ENCODE results near the gene DCAF17. TPM values are rescaled to one million over a fixed set of nuclear protein-coding genes. Genes with fewer than 3 reads are reported as not detected.

DCAF17 gene
- total RNA-seq, 2 donors from 2014 or later = 8.2 to 16.9 TPM

- no peak for TF ChIP-seq CTCF (IDR thresholded peaks at IDR 0.05)
- TF ChIP-seq POLR2A (IDR thresholded peaks at IDR 0.05) = no peak
- intact Hi-C loops (cut with DNase I) = no loop called here
These were observed 76.1 kb downstream of the DCAF17 start for GRCh38 chr2:171509945-171510731.

GRCh38 chr2:171512014-171512413 is 78.0 kb downstream of the DCAF17 start:
- H3K4me1 ChIP-seq = no peaks in the 10 kb centered on the region
- no peaks in the 10 kb centered on the region for H3K27me3 ChIP-seq
- no peak for ATAC-seq
- no peak overlapping the region for H3K4me3 ChIP-seq
- TF ChIP-seq CTCF (IDR thresholded peaks at IDR 0.05) (no peak), POLR2A (IDR thresholded peaks at IDR 0.05) (no peak)
- WGBS, 2 donors = 55 to 79% methylated on average over 2 of the region's 2 CpGs
- no peaks in the 10 kb centered on the region for H3K36me3 ChIP-seq (replicated peaks in 1 of 2; ENCODE audit: insufficient read depth in 1 of 2, low read depth in 2 of 2)
- intact Hi-C loops (cut with DNase I) = no loop called here
- H3K9me3 ChIP-seq = no peaks in the 10 kb centered on the region
- H3K27ac ChIP-seq = no peak overlapping the region
- no peak for DNase-seq

More at GRCh38 chr2:171509945-171510731, 76.1 kb downstream of the DCAF17 start:
- Histone ChIP-seq H3K9me3 (no peaks in the 10 kb centered on the region), H3K4me3 (no peak overlapping the region), H3K27ac (no peak overlapping the region), H3K4me1 (no peaks in the 10 kb centered on the region), H3K27me3 (no peaks in the 10 kb centered on the region), H3K36me3 (replicated peaks in 1 of 2; ENCODE audit: insufficient read depth in 1 of 2, low read depth in 2 of 2) (no peaks in the 10 kb centered on the region)
- DNase-seq (no peak), ATAC-seq (no peak)
- 86 to 91% methylated on average over 9 of the region's 9 CpGs for WGBS, 2 donors

GRCh38 chr2:171512683-171513195 is 78.7 kb downstream of the DCAF17 start:
- H3K4me3 ChIP-seq = no peak overlapping the region
- H3K9me3 ChIP-seq = no peaks in the 10 kb centered on the region
- ATAC-seq (no peak), DNase-seq (no peak)
- TF ChIP-seq CTCF (IDR thresholded peaks at IDR 0.05) (no peak), POLR2A (IDR thresholded peaks at IDR 0.05) (no peak)
- 70 to 71% methylated on average over 1 of the region's 1 CpG for WGBS, 2 donors
- intact Hi-C loops (cut with DNase I) = no loop called here
- H3K36me3 ChIP-seq (replicated peaks in 1 of 2; ENCODE audit: insufficient read depth in 1 of 2, low read depth in 2 of 2) = no peaks in the 10 kb centered on the region
- H3K4me1 ChIP-seq = no peaks in the 10 kb centered on the region
- no peaks in the 10 kb centered on the region for H3K27me3 ChIP-seq
- H3K27ac ChIP-seq = no peak overlapping the region

GRCh38 chr2:171513719-171514160 is 79.7 kb downstream of the DCAF17 start:
- intact Hi-C loops (cut with DNase I) = no loop called here
- DNase-seq = no peak
- no peaks in the 10 kb centered on the region for H3K9me3 ChIP-seq
- no peaks in the 10 kb centered on the region for H3K27me3 ChIP-seq
- H3K4me1 ChIP-seq = no peaks in the 10 kb centered on the region
- no peak for ATAC-seq
- 47 to 69% methylated on average over 3 of the region's 3 CpGs for WGBS, 2 donors
- no peaks in the 10 kb centered on the region for H3K36me3 ChIP-seq (replicated peaks in 1 of 2; ENCODE audit: insufficient read depth in 1 of 2, low read depth in 2 of 2)
- no peak overlapping the region for H3K27ac ChIP-seq
- no peak overlapping the region for H3K4me3 ChIP-seq
- TF ChIP-seq POLR2A (IDR thresholded peaks at IDR 0.05) = no peak
- no peak for TF ChIP-seq CTCF (IDR thresholded peaks at IDR 0.05)

Data from body of pancreas (tissue), 4 donors.